K562 (cell line): ENCODE results near the gene USP28.

ENCODE experiments used
- CBFB ChIP-seq: sonication (generic); formaldehyde crosslinking; IDR thresholded peaks from 2 replicates; pipeline ENCODE4 v1.4.0; 2020; ENCODE audit warnings: mild to moderate bottlenecking, missing genetic modification reagents
- CREB1 ChIP-seq, 2 experiments: sonication (generic) in 1 of 2; formaldehyde crosslinking in 1 of 2; IDR thresholded peaks; 2 replicates each; pipeline versions ENCODE4 v1.6.1 to v1.8.0; 2012 to 2022; ENCODE audit warnings: inconsistent platforms in 1 of 2, mild to moderate bottlenecking in 1 of 2, missing genetic modification reagents in 1 of 2, moderate library complexity in 1 of 2
- CREM ChIP-seq: IDR thresholded peaks from 2 replicates; pipeline ENCODE4 v1.6.1; 2014; ENCODE audit warnings: antibody characterized with exemption, low read depth
- NFRKB ChIP-seq: fragments of 450-650 bp; IDR thresholded peaks from 2 replicates; pipeline ENCODE4 v1.6.1; 2016; ENCODE audit warnings: low read depth
- NFXL1 ChIP-seq: fragments of 450-650 bp; formaldehyde crosslinking; IDR thresholded peaks from 2 replicates; pipeline ENCODE4 v1.4.0; 2021; ENCODE audit warnings: mild to moderate bottlenecking
- NFYB ChIP-seq: IDR thresholded peaks from 2 replicates; pipeline ENCODE4 v1.6.1; 2011; ENCODE audit warnings: mild to moderate bottlenecking, moderate library complexity; ENCODE audit not compliant: insufficient read length; ENCODE audit errors: extremely low read depth
- NR2C2 ChIP-seq, 2 experiments: fragments of 200-800 bp in 1 of 2; sonication (Bioruptor generic) in 1 of 2; sonication (generic) in 1 of 2; formaldehyde crosslinking in 1 of 2; IDR thresholded peaks; 2 replicates each; pipeline versions ENCODE4 v1.6.1 to v1.8.0; 2016 to 2022; ENCODE audit warnings: mild to moderate bottlenecking in 1 of 2, missing compliant biosample characterization in 1 of 2, missing genetic modification characterization in 1 of 2, missing genetic modification reagents in 1 of 2
- POLR2A ChIP-seq: fragments of 450-650 bp; conservative IDR thresholded peaks from 2 replicates; pipeline ENCODE4 v1.6.1; 2016
- SNRNP70 ChIP-seq: fragments of 200-400 bp; formaldehyde crosslinking; optimal IDR thresholded peaks from 2 replicates; pipeline ENCODE3; 2017; ENCODE audit warnings: low read depth, low read length
- ZBTB43 ChIP-seq: sonication (generic); formaldehyde crosslinking; IDR thresholded peaks from 2 replicates; pipeline ENCODE4 v1.8.0; 2023; ENCODE audit warnings: mild to moderate bottlenecking, missing genetic modification reagents
- ZNF445 ChIP-seq: fragments of 250-450 bp; sonication (Bioruptor Pico); IDR thresholded peaks from 2 replicates; pipeline ENCODE4 v1.4.0; 2020; ENCODE audit warnings: low read depth, mild to moderate bottlenecking, moderate library complexity
- ZNF778 ChIP-seq: fragments of 450-650 bp; formaldehyde crosslinking; IDR thresholded peaks from 2 replicates; pipeline ENCODE4 v1.4.0; 2020; ENCODE audit warnings: mild to moderate bottlenecking, moderate library complexity
- TF ChIP-seq, protein P1 (sequence below): sonication (generic); formaldehyde crosslinking; IDR thresholded peaks from 2 replicates; pipeline ENCODE4 v1.8.1; 2022; ENCODE audit warnings: missing genetic modification reagents
- TF ChIP-seq, protein P2 (sequence below): fragments of 250-450 bp; sonication (Bioruptor Pico); IDR thresholded peaks from 2 replicates; pipeline ENCODE4 v1.8.0; 2021; ENCODE audit warnings: moderate library complexity, mild to moderate bottlenecking, inconsistent platforms

DNA sequence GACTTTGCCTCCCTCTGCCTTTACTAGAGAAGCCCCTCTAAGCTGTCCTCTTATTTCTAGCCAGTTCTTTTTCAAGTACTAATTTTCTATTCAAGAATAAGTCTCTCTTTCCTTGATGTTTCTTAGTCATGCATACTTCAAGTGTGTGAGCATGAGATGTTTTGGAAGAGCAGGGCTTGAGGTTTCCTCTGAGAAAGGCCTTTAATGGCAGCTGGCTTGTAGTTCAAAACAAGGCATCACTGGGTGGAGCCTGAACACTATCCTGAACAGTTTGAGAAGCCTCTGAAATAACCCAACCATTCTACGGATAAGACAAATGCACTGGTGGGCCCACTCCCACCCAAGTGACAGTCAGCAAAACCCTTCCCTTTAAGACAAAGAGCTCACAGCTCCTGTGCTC, 58.2 kb downstream of the USP28 start:
- TF ChIP-seq ZNF778 (CRISPR knock-in tag) (no peak), ZNF445 (CRISPR knock-in tag) (no peak), NFRKB (no peak), NFXL1 (CRISPR knock-in tag) (no peak), CREM (no peak), SNRNP70 (no peak), NR2C2 (CRISPR knock-in tag; IDR thresholded peaks at IDR 0.05) (no peak), NR2C2 (tag; IDR thresholded peaks at IDR 0.05) (no peak), NFYB (no peak), CBFB (CRISPR knock-in tag) (no peak), ZBTB43 (CRISPR knock-in tag) (no peak), POLR2A (no peak), CREB1 (IDR thresholded peaks at IDR 0.05) (no peak), CREB1 (CRISPR knock-in tag; IDR thresholded peaks at IDR 0.05) (no peak)
- TF ChIP-seq, protein P1, sequence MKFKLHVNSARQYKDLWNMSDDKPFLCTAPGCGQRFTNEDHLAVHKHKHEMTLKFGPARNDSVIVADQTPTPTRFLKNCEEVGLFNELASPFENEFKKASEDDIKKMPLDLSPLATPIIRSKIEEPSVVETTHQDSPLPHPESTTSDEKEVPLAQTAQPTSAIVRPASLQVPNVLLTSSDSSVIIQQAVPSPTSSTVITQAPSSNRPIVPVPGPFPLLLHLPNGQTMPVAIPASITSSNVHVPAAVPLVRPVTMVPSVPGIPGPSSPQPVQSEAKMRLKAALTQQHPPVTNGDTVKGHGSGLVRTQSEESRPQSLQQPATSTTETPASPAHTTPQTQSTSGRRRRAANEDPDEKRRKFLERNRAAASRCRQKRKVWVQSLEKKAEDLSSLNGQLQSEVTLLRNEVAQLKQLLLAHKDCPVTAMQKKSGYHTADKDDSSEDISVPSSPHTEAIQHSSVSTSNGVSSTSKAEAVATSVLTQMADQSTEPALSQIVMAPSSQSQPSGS: no peak
- TF ChIP-seq, protein P2, sequence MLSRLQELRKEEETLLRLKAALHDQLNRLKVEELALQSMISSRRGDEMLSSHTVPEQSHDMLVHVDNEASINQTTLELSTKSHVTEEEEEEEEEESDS (CRISPR knock-in tag): no peak
